Left kidney (tissue), 2 donors: ENCODE results near the gene FIBCD1. TPM values are rescaled to one million over a fixed set of nuclear protein-coding genes. Genes with fewer than 3 reads are reported as not detected.

Source experiments
- DNase-seq: peaks from one replicate; pipeline ENCODE4 v3.0.0-alpha.2; 2013
- polyA plus RNA-seq: library from polyadenylated mRNA; unstranded; fragments of 120-200 nt; gene quantifications from one replicate; pipeline ENCODE4 v1.2.1, GENCODE V29; 2013; ENCODE audit not compliant: insufficient read length

Gene FIBCD1
- polyA plus RNA-seq, 1 donor: 0.08 TPM

- no peak for DNase-seq
These were observed 30.7 kb downstream of the FIBCD1 start for GRCh38 chr9:130908146-130908877.

- DNase-seq: no peak
These were observed 32.2 kb downstream of the FIBCD1 start for GRCh38 chr9:130906735-130907416.

- no peak for DNase-seq
These were observed 32.9 kb downstream of the FIBCD1 start for GRCh38 chr9:130905902-130906734.

- no peak for DNase-seq
These were observed 33.7 kb downstream of the FIBCD1 start for GRCh38 chr9:130905125-130905901.

- DNase-seq: no peak
These were observed 34.7 kb downstream of the FIBCD1 start for GRCh38 chr9:130904070-130905044.

DNA sequence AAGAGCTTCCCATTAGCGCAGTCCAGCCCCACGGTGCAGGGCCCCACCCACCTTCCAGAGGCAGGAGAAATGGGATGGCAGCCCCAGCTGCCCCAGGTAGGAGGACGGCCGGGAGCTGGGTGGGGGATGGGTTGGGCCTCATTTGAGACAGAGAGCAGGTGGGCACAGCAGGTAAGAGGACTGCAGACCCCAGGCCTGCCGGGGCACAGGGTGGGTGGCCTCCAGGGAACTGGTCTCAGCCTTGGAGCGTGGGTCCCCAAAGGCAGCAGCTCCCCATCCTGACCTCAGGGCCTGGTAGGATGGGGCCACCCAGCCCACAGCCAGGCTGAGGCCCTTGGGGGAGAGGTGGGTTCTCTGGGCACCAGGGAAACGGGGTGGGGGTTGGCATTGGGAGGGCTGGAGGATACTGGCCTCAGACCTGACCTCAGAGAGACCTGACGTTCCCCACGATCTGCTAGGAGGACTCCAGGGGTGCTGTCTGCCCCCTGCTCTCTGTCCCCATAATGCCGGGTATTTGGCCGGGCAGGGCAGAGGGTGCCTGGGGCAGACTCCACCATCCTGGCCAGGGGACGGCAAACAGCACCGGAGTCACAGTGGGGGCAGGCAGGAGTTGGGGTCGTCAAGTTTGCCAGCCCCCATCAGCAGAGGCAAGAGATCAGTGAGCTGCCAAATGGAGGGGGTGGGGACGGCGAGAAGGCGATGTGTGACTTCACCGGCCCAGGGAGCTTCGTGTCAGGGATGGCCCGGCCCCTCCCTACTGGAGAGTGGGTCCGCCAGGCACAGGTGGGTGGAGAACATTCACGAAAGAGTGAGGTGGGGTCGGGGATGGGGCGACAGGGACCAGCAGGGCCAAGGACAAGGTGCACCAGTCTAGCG, 35.6 kb downstream of the FIBCD1 start:
- no peak for DNase-seq

DNA sequence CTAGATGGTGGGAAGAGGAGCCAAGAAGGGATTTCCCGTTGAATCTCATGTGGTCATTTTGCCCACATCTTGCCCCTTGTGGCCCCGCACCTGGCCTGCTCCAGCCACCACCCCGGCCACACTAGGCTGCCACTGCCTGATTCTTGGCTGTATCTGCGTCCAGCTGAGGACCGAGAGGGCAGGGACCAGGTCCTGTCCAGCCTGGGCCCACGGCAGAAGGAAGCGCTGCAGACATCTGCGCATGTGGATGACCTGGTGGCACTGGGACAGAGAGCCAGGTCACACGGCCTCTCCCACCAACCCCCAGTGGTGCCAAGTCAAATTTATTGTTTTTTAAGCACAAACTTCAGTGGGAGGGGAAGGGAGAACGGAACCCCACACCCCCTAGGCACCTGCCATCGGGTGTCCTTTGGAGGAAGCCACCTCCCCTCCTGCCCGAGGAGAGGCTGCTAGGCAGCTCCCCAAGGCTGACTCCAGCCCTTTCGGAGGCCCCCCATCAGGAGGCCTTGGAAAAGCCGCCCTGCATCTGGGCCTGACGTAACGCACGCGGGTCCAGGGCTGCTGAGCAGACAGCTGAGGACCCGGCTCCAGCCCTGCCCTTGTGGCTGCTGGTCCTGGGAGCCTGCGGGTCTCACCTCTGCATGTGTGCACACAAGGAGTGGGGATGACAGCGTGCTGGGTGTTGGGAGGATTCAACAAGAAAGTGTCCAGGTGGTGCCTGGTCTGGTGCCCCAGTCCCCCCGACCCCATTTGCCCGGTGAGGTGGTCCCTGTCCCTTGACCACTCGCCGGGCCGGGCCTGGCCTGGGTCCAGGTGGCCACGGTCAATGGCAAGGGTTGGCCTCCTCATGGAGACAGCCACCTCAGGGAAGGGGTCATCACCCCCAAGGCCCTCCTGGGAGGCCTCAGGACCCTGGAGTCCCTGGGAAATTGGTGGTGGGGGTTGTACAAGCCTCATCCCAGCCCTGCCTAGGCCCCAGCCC, 36.6 kb downstream of the FIBCD1 start:
- no peak for DNase-seq

- no peak for DNase-seq
These were observed 37.4 kb downstream of the FIBCD1 start for GRCh38 chr9:130901498-130902203.

- DNase-seq: no peak
These were observed 38.1 kb downstream of the FIBCD1 start for GRCh38 chr9:130900701-130901497.

- no peak for DNase-seq
These were observed 39.8 kb downstream of the FIBCD1 start for GRCh38 chr9:130899051-130899748.

DNA sequence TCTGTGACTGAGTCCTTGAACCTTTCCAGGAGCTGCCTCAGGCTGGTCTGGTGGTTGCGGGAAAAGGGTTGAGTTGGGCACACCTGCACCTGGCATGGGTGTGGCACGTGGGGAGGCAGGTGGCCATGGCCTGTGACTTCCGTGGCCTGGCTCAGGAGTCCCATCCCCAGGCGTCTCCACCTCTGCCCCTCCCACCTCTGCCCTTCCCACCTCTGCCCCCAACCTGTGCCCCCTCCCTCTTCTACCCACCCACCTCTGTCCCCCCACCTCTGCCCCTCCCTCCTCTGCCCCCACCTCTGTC, 40.5 kb downstream of the FIBCD1 start:
- DNase-seq: no peak

- no peak for DNase-seq
These were observed 41.0 kb downstream of the FIBCD1 start for GRCh38 chr9:130897848-130898551.

DNA sequence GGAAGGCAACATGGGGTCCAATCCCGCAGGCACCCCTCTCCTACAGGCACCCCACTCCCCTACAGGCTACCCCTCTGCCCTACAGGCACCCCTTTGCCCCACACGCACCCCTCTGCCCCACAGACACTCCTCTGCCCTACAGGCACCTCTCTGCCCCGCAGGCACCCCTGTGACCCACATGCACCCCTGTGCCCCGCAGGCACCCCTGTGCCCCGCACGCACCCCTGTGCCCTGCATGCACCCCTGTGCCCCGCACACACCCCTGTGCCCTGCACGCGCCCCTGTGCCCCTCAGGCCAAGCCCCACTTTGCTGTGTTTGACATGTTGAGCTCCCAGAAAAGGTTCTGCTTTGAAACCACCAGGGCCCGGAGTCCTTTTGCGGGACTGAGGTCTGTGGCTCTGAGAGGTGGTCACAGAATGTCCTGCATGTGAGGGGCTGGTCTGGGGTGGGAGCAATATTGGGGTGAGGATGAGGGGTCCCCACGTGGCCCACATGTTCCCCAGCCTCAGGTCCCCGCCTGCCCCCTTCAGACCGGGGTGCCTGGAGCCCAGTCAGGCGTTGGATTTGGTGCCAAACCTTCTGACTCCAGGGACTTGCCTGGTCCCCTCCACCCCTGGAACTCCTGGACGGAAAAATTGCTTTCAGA, 41.8 kb downstream of the FIBCD1 start:
- DNase-seq: no peak

GRCh38 chr9:130896233-130897014, 42.6 kb downstream of the FIBCD1 start, which contains the start of gene QRFP:
QRFP (minus strand) TSS chr9:130896812; CDS start chr9:130893838, 2,974 bp downstream.
- DNase-seq: no peak
